T-helper 1 cell treated with Interleukin-12 subunit alpha and Interleukin-12 subunit beta and Interleukin-4 antibody, amounts not matched to agents 30 ng/mL and 1 ng/mL, for 36 hours (primary cell): Measurements from ENCODE around the gene ZNF418. TPM values are rescaled to one million over a fixed set of nuclear protein-coding genes. Genes with fewer than 3 reads are reported as not detected.

Source experiments
- intact Hi-C: fragments of 100-400 bp; cut with micrococcal nuclease; formaldehyde crosslinking; loops from one replicate; pipeline ENCODE4 v1.15.1; 2024
- total RNA-seq: library from RNA; stranded (reverse); gene quantifications from 2 replicates; pipeline ENCODE4 v1.2.3, GENCODE V29; 2022

Gene ZNF418
- 1.5 and 2.3 TPM in 2 replicates for total RNA-seq

DNA sequence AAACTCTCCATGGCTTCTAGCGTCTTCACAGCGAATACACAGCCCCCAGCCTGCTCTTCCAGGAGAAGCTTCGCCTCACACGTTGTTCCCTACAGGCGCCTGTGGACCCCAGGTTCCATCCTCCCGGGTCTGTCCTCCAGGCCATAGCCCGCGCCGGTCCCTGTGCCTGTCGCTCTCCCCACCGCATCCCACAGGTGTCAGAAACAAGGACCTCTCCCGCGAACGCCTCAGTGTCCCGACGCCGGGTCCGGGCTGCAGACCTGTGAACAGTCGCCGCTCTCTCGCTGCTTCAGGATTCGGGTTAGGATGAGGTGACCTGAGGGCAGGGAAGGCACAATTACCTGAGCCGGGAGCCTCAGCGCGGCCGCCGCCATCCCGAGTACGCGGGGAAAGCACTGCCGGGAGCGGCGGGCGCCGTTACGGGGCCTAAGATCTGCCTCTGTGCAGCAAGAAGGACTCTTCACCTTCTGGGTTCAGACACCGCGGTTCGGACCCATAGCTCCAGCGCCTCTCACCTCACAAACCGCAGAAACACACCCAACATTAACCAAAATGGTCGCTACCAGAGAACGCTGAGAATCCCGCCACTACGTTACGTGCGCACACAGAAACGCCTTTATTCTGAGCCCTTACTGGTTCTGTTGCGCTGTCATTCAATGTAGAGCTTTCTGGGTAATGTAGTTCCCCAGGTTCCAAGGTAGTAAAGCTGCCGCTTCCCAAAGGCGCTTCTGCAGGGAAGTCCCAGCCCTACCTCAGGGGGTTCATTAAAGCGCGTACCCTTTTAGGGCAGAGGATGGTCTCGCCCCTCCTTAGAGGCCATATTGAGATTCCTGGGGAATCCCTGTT, at the start of gene ZNF418:
ZNF418 (minus strand) TSS at position 583 of the 846 bp plus-strand sequence. CDS start 1,580 bp downstream, outside the sequence.
- intact Hi-C loops = no loop called here

GRCh38 chr19:57978586-57979289, 43.5 kb upstream of the ZNF418 start:
- intact Hi-C loops = no loop called here

- intact Hi-C loops = no loop called here
Measured at GRCh38 chr19:57974434-57974833, 39.2 kb upstream of the ZNF418 start, which contains the start of gene C19orf18. C19orf18 (minus strand) TSS chr19:57974534; CDS start chr19:57974432, 102 bp downstream.

- intact Hi-C loops = no loop called here
Measured at GRCh38 chr19:57964761-57965160, 29.6 kb upstream of the ZNF418 start.

DNA sequence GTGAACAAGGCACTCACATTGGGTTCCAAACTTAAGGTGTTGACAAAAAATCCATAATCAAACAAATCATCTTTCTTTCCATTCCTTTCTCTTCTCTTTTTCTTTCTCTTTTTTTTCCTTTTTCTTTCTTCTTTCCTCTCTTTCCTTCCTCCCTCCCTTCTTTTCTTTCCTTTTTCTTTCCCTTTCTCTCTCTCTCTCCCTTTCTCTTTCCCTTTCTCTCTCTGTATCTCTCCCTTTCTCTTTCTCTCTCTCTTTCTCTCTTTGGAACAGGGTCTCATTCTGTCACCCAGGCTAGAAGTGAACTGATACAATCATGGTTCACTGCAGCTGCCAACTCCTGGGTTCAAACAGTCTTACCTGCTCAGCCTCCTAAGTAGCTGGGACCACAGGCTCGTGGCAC, 26.6 kb upstream of the ZNF418 start:
- intact Hi-C loops = no loop called here

GRCh38 chr19:57954996-57955395, 19.8 kb upstream of the ZNF418 start:
- intact Hi-C loops = no loop called here

GRCh38 chr19:57949702-57950101, 14.5 kb upstream of the ZNF418 start:
- intact Hi-C loops = loop anchor here (10.0 kb wide), 1 partner anchor 205 kb away; the partner anchor contains the start of gene ZNF329

GRCh38 chr19:57949296-57949695, 14.1 kb upstream of the ZNF418 start:
- intact Hi-C loops = loop anchor here (10.0 kb wide), 1 partner anchor 206 kb away; the partner anchor contains the start of gene ZNF329

- intact Hi-C loops = loop anchor here (1.0 to 10.0 kb wide), 3 partner anchors 31 to 207 kb away; partner anchors contain the start of genes ZNF329, ZNF417 and ZNF606
Measured at GRCh38 chr19:57947419-57948134, 12.4 kb upstream of the ZNF418 start, which contains the start of gene ZNF256. ZNF256 (minus strand) TSS chr19:57947706; CDS start chr19:57947474, 232 bp downstream.

GRCh38 chr19:57947088-57947418, 11.9 kb upstream of the ZNF418 start:
- intact Hi-C loops = loop anchor here (1.0 to 10.0 kb wide), 3 partner anchors 31 to 208 kb away; partner anchors contain the start of genes ZNF329, ZNF417 and ZNF606

DNA sequence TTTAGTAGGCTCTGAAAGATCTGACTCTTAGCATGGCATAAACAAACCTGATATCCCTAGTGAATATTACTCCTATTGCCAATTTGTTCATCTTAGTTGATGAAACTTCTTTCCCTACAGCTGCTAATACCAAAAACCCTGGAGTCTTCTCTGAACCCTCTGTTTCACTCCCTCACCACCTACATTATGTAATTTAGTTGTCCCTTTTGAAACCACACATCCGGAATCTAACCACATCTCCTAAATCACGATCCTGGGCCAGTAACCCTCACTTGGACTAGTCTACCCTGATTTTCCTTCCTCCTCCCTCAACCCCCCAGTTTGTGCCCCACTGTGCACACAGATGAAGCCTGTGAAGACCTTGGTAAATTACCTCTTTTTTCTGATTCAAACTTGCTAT, 11.1 kb upstream of the ZNF418 start:
- intact Hi-C loops = loop anchor here (10.0 kb wide), 1 partner anchor 208 kb away; the partner anchor contains the start of gene ZNF329

- intact Hi-C loops = loop anchor here (10.0 kb wide), 1 partner anchor 213 kb away; the partner anchor contains the start of gene ZNF329
Measured at GRCh38 chr19:57941593-57941992, 6.4 kb upstream of the ZNF418 start.

DNA sequence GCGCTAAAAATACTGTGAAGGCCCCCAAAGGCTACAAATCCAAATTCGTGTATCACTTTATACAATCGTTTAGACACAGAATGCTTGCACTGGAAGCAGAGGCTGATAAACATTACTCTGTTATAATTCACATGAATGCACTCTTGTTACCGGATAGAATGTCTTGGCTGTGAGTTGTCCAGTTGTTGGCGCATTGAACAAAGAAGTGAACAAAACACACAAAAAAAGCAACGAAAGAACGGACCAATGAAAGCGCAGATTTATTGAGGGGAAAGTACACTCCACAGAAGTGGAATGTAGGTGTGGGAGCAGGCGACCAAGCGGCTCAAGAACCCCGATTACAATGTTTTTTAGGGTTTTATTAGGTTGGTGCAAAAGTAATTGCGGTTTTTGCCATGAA, 529 bp upstream of the ZNF418 start:
- intact Hi-C loops = no loop called here

DNA sequence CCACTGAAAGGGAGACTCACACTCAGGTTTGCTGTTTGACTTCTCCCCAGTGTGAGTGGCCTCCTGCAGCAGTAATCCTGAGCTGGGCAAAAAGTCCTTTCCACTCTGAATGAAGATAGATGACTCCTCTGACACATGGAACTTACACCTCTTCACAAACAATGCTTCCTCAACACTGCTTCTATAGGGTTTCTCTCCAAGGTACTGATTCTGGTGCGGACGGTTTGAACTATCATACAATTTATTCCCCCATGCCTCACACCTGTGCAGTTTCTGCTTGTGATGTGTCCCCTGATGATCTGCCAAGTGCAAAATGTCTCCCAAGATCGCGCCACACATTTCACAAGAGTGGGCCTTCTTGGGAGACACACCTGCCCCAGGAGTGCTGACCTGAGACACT, 7.6 kb downstream of the ZNF418 start:
- intact Hi-C loops = no loop called here

- intact Hi-C loops = loop anchor here (1.0 to 5.0 kb wide), 18 partner anchors 31 to 527 kb away; partner anchors contain the start of genes ZNF134, ZNF17, ZNF211 and ZNF256
Measured at GRCh38 chr19:57916168-57916995, 18.8 kb downstream of the ZNF418 start, which contains the start of gene ZNF417. ZNF417 (minus strand) TSS chr19:57916592; CDS start chr19:57916411, 181 bp downstream.

DNA sequence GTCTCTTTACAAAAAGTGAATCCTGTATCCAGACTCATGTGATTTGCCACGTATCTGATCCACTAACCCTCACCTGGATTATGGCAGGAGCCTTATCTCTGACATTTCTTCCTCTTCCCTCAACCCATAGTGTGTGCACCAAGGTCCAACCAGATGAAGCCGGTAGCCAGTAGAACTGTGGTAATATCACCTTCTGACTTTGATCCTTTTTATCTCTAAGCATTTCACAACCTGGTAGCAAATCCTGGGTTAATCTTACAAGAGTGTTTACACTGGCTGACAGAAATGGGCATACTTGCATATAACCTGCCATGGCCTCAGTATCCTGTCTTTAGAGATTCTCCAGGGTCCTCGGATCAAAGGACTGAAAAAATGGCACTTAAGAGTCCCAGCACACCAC, 20.7 kb downstream of the ZNF418 start:
- intact Hi-C loops = no loop called here

DNA sequence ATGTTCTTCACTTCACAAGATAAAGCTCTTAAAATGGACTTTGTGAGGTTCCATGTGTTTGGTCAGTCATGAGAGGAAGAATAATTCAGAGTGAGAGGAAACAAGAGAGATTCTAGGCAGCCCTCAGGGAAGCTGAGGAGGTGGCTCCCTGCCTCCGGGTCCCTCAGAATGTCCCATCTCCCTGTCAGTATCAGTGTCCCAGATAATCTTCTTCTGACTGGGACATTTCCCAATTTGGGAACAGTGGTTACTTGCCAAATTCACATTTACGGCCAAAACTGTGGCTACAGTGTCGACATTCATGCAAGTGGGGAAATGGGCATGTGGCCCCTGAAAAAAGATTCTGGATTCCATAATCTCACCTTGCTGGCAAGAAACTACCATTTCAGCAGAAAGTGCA, 27.8 kb downstream of the ZNF418 start:
- intact Hi-C loops = no loop called here

- intact Hi-C loops = no loop called here
Measured at GRCh38 chr19:57905258-57905657, 29.9 kb downstream of the ZNF418 start.

DNA sequence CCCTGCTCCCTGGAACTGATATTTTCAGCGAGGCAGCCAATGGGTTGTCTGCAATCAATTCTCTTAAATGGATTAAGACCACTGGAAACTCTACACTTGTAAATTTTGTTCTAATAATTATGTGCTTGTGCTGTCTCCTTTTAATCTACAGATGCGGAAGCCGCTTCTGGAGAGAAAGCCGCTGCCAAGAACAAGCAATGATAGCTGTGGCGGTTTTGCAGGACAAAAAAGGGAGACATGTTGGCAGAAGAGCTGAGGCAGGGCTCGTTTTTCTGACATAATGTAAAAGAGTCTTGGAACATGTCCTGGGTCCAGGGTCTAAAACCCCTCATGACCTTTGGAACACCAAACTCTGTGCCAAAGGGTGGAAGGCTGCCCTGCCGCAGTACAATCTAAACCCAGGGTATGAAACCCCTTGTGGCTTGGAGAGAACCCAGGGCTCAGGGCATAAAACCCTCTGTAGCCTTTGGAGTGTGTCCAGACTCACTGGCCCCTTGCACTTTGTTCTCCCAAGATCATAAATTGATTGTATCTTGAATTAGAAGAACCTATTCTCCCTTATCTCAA, 31.5 kb downstream of the ZNF418 start:
- intact Hi-C loops = loop anchor here (1.0 kb wide), 1 partner anchor 438 kb away; no protein-coding TSS in a partner anchor

DNA sequence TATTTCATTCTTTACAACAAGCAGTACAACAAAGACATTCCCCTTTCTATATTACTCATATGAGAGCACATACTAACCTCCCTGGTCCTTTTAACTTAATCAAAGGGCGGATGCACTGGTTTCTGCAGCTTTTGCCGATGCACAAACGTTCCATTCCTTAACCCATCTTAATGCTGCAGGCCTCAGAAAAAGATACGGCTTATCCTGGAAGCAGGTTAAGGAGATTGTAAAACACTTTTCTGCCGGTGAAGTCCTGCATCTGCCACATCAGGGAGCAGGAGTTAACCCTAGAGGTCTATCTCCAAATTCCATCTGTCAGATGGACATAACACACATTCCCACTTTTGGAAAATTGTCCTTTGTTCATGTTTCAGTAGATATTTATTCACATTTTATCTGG, 34.9 kb downstream of the ZNF418 start:
- intact Hi-C loops = no loop called here
